ENCODE results near the gene NMBR. TPM values are rescaled to one million over a fixed set of nuclear protein-coding genes. Genes with fewer than 3 reads are reported as not detected.

Gene NMBR
- total RNA-seq, 1 experiment from 2014 or later: not detected

GRCh38 chr6:142182004-142182403, 35.1 kb upstream of the NMBR start:
- Histone ChIP-seq H4K91ac (ENCODE audit: insufficient read length, low read depth, low read length) (no peak overlapping the region), H3K79me1 (ENCODE audit: insufficient read depth, low read depth, low read length, poor library complexity, severe bottlenecking) (peaks cover 2% of the 10 kb centered on the region), H3K27ac (ENCODE audit: insufficient read length, low read depth, low read length) (no peak overlapping the region), H2AK5ac (ENCODE audit: insufficient read length, low read length) (no peak overlapping the region), H2AFZ (ENCODE audit: low read length) (no peak overlapping the region), H2BK15ac (ENCODE audit: low read depth, low read length) (no peak overlapping the region), H3K18ac (ENCODE audit: insufficient read length, low read depth, low read length) (no peak overlapping the region), H2BK20ac (ENCODE audit: low read depth, low read length, poor library complexity, severe bottlenecking) (no peak overlapping the region), H3T11ph (ENCODE audit: low read length) (no peak overlapping the region), H3K4me2 (ENCODE audit: insufficient read depth, insufficient read length, low read length) (no peak overlapping the region), H4K20me1 (ENCODE audit: control insufficient read depth, insufficient read depth, insufficient read length) (no peaks in the 10 kb centered on the region), H3K14ac (ENCODE audit: insufficient read depth, low read length) (no peak overlapping the region), H3K23me2 (ENCODE audit: insufficient read length, low read depth, low read length, poor library complexity, severe bottlenecking) (no peaks in the 10 kb centered on the region), H4K5ac (ENCODE audit: insufficient read length, low read depth, low read length) (no peak overlapping the region), H3K79me2 (ENCODE audit: insufficient read depth, low read length) (no peaks in the 10 kb centered on the region), H3K4me1 (ENCODE audit: insufficient read depth, low read length) (no peaks in the 10 kb centered on the region), H3K9ac (ENCODE audit: extremely low read depth, insufficient read length, low read length) (no peak overlapping the region), H2BK12ac (ENCODE audit: insufficient read length, low read depth, low read length) (no peak overlapping the region), H3K23ac (ENCODE audit: insufficient read length, low read depth, low read length) (no peak overlapping the region), H3K9me3 (ENCODE audit: control insufficient read depth, low read depth, low read length) (no peaks in the 10 kb centered on the region), H3K4ac (ENCODE audit: low read depth, low read length) (no peak overlapping the region), H4K8ac (replicated peaks; ENCODE audit: insufficient read length, low read depth, low read length) (no peak overlapping the region), H2BK120ac (ENCODE audit: low read depth, low read length, poor library complexity, severe bottlenecking) (no peak overlapping the region), H3K56ac (ENCODE audit: insufficient read length, low read depth, low read length) (no peak overlapping the region), H2BK5ac (ENCODE audit: insufficient read length, low read length) (no peak overlapping the region), H3K27me3 (ENCODE audit: insufficient read depth, low read length) (no peaks in the 10 kb centered on the region)
- H3K36me3 Mint-ChIP-seq (ENCODE audit: insufficient read depth in 1 of 3, low read depth in 3 of 3): peaks cover 0 to 8% (median 0%) of the 10 kb centered on the region in 3 experiments; a peak in 4 of 7 replicates
- no peak for TF ChIP-seq CTCF (conservative IDR thresholded peaks at IDR 0.05)
- no peaks in the 10 kb centered on the region for H3K4me1 Mint-ChIP-seq
- no peak overlapping the region for H3K4me3 Mint-ChIP-seq
- DNase-seq: no peak
- H3K27ac Mint-ChIP-seq: no peak overlapping the region; a peak in 1 of 7 replicates
- H3K9me3 Mint-ChIP-seq: no peaks in the 10 kb centered on the region
- H3K27me3 Mint-ChIP-seq (ENCODE audit: low read depth): no peaks in the 10 kb centered on the region

Measured in H9 (cell line).